Measurements from ENCODE around the gene ACIN1. TPM values are rescaled to one million over a fixed set of nuclear protein-coding genes. Genes with fewer than 3 reads are reported as not detected.

Gene ACIN1
- total and polyA plus RNA-seq, 10 of the 15 experiments (the other 5 are each of a cell fraction or from before 2014, with no cell fraction given), result 4.3 to 148 (median 93.4) TPM

GRCh38 chr14:23122086-23122485, 27.1 kb upstream of the ACIN1 start:
- no peaks in the 10 kb centered on the region for H3K9me3 ChIP-seq (replicated peaks; ENCODE audit: control insufficient read depth, insufficient read depth, low read length)
- H2AFZ ChIP-seq (ENCODE audit: control insufficient read depth, low read depth, low read length), result no peak overlapping the region
- DNase-seq (ENCODE audit: low read depth, low spot score), result no peak
- intact Hi-C loops (cut with micrococcal nuclease; ENCODE audit: unreplicated experiment), result no loop called here
- ChIA-PET CTCF (interaction anchor here (0.8 to 6.4 kb wide), 19 partner anchors 8 to 438 kb away, joined by 3 to 127 read pairs (median 23); partner anchors contain the start of genes ACIN1, C14orf119, PABPN1 and SLC7A8), RAD21 (ENCODE audit: unreplicated experiment) (interaction anchor here (0.9 to 2.2 kb wide), 5 partner anchors 45 to 258 kb away, joined by 3 to 15 read pairs (median 7); partner anchors contain the start of gene PABPN1), SMC1A (ENCODE audit: uncharacterized antibody, unreplicated experiment) (interaction anchor here (1.9 to 3.2 kb wide), 6 partner anchors 16 to 258 kb away, joined by 4 to 34 read pairs (median 12); partner anchors contain the start of gene SLC7A8), POLR2A (no interaction called here)
- H3K4me1 ChIP-seq (ENCODE audit: control insufficient read depth, insufficient read depth, low read length), result peaks cover 20% of the 10 kb centered on the region
- 91% methylated on average over 6 of the region's 6 CpGs for WGBS (ENCODE audit: insufficient coverage, insufficient replicate concordance, low lambda C conversion rate, missing lambda C conversion rate)
- no peaks in the 10 kb centered on the region for H4K20me1 ChIP-seq (ENCODE audit: control insufficient read depth, insufficient read depth)
- no TSS peak for BruUV-seq (replicated peaks)
- no peak for FAIRE-seq
- H3K4me2 ChIP-seq (ENCODE audit: control insufficient read depth, insufficient read depth), result no peak overlapping the region
- no peak overlapping the region for H3K4me3 ChIP-seq
- H3K27ac ChIP-seq (ENCODE audit: control insufficient read depth, insufficient read depth), result no peak overlapping the region
- ATAC-seq, result no peak
- in situ Hi-C loops (cut with MboI), result loop anchor here (10.0 kb wide), 1 partner anchor 63 kb away; the partner anchor contains the start of gene SLC7A8
- H3K79me2 ChIP-seq (ENCODE audit: control insufficient read depth, insufficient read depth, low read length), result no peaks in the 10 kb centered on the region
- no peaks in the 10 kb centered on the region for H3K36me3 ChIP-seq (ENCODE audit: control insufficient read depth in 2 of 2, insufficient read depth in 2 of 2, low read length in 1 of 2)
- H3K27me3 ChIP-seq (replicated peaks in 1 of 2; ENCODE audit: control insufficient read depth in 2 of 2, insufficient read depth in 2 of 2, low read length in 1 of 2), result no peaks in the 10 kb centered on the region; a peak in 2 of 4 replicates
- H3K9ac ChIP-seq (ENCODE audit: control insufficient read depth, insufficient read depth, low read length), result no peak overlapping the region
- TF ChIP-seq GABPA (IDR thresholded peaks at IDR 0.05; ENCODE audit: low read depth) (no peak), E4F1 (IDR thresholded peaks at IDR 0.05; ENCODE audit: borderline replicate concordance, partially characterized antibody) (no peak), POLR2A (IDR thresholded peaks at IDR 0.05; ENCODE audit: low read depth, low read length) (no peak), ETV6 (conservative IDR thresholded peaks at IDR 0.05 in 1 of 2, IDR thresholded peaks at IDR 0.05 in 1 of 2; ENCODE audit: borderline replicate concordance in 1 of 2, low read depth in 1 of 2) (no peak), SMAD5 (IDR thresholded peaks at IDR 0.05; ENCODE audit: low read depth) (no peak), CEBPB (IDR thresholded peaks at IDR 0.05; ENCODE audit: borderline replicate concordance in 1 of 2, low read depth in 2 of 2, low read length in 2 of 2) (no peak), ZSCAN29 (IDR thresholded peaks at IDR 0.05) (no peak), SMC3 (IDR thresholded peaks at IDR 0.05; ENCODE audit: borderline replicate concordance, low read length) (no peak)
- TF ChIP-seq, protein P1, sequence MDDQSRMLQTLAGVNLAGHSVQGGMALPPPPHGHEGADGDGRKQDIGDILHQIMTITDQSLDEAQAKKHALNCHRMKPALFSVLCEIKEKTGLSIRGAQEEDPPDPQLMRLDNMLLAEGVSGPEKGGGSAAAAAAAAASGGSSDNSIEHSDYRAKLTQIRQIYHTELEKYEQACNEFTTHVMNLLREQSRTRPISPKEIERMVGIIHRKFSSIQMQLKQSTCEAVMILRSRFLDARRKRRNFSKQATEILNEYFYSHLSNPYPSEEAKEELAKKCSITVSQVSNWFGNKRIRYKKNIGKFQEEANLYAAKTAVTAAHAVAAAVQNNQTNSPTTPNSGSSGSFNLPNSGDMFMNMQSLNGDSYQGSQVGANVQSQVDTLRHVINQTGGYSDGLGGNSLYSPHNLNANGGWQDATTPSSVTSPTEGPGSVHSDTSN (IDR thresholded peaks at IDR 0.05; ENCODE audit: insufficient replicate concordance, low read depth, low read length), result no peak
- TF ChIP-seq, protein P2, sequence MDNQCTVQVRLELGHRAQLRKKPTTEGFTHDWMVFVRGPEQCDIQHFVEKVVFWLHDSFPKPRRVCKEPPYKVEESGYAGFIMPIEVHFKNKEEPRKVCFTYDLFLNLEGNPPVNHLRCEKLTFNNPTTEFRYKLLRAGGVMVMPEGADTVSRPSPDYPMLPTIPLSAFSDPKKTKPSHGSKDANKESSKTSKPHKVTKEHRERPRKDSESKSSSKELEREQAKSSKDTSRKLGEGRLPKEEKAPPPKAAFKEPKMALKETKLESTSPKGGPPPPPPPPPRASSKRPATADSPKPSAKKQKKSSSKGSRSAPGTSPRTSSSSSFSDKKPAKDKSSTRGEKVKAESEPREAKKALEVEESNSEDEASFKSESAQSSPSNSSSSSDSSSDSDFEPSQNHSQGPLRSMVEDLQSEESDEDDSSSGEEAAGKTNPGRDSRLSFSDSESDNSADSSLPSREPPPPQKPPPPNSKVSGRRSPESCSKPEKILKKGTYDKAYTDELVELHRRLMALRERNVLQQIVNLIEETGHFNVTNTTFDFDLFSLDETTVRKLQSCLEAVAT (IDR thresholded peaks at IDR 0.05), result no peak
- TF ChIP-seq, protein P3, sequence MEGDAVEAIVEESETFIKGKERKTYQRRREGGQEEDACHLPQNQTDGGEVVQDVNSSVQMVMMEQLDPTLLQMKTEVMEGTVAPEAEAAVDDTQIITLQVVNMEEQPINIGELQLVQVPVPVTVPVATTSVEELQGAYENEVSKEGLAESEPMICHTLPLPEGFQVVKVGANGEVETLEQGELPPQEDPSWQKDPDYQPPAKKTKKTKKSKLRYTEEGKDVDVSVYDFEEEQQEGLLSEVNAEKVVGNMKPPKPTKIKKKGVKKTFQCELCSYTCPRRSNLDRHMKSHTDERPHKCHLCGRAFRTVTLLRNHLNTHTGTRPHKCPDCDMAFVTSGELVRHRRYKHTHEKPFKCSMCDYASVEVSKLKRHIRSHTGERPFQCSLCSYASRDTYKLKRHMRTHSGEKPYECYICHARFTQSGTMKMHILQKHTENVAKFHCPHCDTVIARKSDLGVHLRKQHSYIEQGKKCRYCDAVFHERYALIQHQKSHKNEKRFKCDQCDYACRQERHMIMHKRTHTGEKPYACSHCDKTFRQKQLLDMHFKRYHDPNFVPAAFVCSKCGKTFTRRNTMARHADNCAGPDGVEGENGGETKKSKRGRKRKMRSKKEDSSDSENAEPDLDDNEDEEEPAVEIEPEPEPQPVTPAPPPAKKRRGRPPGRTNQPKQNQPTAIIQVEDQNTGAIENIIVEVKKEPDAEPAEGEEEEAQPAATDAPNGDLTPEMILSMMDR (IDR thresholded peaks at IDR 0.05 in 2 of 3, conservative IDR thresholded peaks at IDR 0.05 in 1 of 3; ENCODE audit: control insufficient read depth in 2 of 3, extremely low read depth in 1 of 3, insufficient read depth in 1 of 3, low read depth in 3 of 3, low read length in 3 of 3), result no peak
- TF ChIP-seq, protein P4, sequence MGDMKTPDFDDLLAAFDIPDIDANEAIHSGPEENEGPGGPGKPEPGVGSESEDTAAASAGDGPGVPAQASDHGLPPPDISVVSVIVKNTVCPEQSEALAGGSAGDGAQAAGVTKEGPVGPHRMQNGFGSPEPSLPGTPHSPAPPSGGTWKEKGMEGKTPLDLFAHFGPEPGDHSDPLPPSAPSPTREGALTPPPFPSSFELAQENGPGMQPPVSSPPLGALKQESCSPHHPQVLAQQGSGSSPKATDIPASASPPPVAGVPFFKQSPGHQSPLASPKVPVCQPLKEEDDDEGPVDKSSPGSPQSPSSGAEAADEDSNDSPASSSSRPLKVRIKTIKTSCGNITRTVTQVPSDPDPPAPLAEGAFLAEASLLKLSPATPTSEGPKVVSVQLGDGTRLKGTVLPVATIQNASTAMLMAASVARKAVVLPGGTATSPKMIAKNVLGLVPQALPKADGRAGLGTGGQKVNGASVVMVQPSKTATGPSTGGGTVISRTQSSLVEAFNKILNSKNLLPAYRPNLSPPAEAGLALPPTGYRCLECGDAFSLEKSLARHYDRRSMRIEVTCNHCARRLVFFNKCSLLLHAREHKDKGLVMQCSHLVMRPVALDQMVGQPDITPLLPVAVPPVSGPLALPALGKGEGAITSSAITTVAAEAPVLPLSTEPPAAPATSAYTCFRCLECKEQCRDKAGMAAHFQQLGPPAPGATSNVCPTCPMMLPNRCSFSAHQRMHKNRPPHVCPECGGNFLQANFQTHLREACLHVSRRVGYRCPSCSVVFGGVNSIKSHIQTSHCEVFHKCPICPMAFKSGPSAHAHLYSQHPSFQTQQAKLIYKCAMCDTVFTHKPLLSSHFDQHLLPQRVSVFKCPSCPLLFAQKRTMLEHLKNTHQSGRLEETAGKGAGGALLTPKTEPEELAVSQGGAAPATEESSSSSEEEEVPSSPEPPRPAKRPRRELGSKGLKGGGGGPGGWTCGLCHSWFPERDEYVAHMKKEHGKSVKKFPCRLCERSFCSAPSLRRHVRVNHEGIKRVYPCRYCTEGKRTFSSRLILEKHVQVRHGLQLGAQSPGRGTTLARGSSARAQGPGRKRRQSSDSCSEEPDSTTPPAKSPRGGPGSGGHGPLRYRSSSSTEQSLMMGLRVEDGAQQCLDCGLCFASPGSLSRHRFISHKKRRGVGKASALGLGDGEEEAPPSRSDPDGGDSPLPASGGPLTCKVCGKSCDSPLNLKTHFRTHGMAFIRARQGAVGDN (IDR thresholded peaks at IDR 0.05), result no peak

Measured in GM12878 (cell line).